ENCODE measurements around the gene SIK1.
"Not testable (repeated sequence)": the region's sequence is repeated elsewhere in the genome, so short reads cannot be mapped to it uniquely, and the experiment has no call there.

- TF ChIP-seq POLR2A, CTCF (IDR thresholded peaks at IDR 0.05): not testable (repeated sequence)
Measured at GRCh38 chr21:43398000-43398399, 28.9 kb downstream of the SIK1 start.
